Hematopoietic multipotent progenitor cell treated with erythropoietin and hydrocortisone succinate and interleukin-3 and kit ligand, for 17 days (in vitro differentiated cells): Measurements from ENCODE around the gene IL2RG.

Experiments
- DNase-seq: peaks from one replicate; pipeline ENCODE4 v3.0.0-alpha.2; 2015; ENCODE audit warnings: low spot score

IL2RG gene

GRCh38 chrX:71111141-71111843 lies at the start of gene IL2RG:
Gene IL2RG, minus strand, starts transcription at chrX:71111577. Its CDS starts 38 bp downstream, at chrX:71111539.
- DNase-seq: peak; percentile 36

GRCh38 chrX:71160475-71160874 lies 49.1 kb upstream of the IL2RG start:
- DNase-seq: no peak

GRCh38 chrX:71159335-71159734 lies 48.0 kb upstream of the IL2RG start:
- DNase-seq: no peak

DNA sequence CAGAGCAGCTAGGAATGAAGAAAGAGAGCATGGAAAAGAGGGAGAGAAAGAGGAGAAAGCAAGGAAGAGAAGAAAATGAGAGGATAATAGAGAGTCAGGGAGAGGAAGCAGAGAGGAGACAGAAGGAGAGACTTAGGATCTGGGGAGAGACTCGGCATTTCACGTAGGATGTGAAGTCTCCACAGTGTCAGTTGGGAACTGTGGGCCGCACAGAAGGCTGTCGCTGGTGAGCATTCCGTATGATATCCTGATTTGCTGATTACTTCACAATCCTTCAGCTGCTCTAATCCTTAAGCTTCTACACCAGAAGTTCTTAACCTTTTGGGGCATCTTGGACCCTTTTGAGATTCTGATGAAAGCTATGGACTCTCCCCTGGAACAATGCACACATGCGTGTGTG lies 47.2 kb upstream of the IL2RG start:
- DNase-seq: no peak

DNA sequence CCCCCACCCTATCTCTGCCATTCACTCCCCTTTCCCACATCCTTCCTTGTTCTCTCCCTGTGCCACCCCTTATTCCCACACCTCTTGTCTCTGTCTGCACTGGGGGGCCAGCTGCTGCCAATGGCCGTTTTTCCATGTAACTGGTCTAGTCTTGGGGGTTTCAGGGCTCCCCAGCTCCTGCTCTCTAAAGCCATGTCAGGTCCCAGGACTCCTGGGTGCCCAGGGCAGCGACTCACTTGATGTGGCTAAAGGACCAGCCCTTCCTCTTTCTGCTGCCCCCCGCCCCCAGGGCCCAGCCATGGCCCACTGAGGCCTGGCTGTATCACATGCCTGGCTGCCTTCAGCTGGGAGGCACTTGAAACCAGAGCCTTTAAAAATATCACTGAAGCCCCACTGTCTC lies 43.3 kb upstream of the IL2RG start:
- no peak for DNase-seq

DNA sequence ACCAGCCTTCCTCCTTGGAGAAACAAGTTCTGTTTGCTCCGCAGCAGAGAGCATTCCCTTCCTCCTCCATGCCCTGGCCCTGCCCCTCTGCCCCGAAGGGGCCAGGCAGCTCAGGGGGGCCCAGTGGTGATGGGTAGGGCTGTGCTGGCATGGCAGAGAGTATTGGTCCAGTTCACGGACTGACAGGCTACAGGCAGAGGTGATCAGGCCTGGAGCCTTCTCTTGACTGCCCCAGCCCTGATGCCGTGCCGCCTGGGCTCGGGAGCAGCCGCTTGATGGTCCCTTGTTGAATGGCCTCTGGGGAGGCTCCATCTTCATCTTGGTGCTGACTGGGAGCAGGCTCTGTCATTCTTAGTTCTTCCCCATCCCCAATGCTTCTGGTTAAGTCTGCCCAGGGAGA lies 42.8 kb upstream of the IL2RG start:
- DNase-seq: no peak

DNA sequence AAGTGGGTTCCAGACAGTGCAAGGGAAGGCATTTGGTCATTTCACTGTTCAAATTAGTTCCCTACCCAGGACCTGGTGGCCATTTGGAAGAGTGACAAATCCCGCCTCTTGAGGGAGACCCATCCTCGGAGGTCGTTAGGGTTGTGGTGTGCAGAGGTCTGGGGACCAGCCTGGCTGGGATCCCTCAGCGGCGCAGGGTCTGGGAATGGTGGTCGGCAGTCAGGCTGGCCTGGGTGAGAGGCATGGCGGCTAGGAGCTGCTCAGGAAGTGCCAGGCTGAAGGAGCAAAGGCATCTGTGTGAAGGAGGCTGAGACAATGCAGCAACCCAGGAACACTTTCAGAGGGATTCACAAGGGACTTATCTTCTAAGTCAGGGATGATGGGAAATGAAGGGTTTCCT lies 40.0 kb upstream of the IL2RG start:
- no peak for DNase-seq

DNA sequence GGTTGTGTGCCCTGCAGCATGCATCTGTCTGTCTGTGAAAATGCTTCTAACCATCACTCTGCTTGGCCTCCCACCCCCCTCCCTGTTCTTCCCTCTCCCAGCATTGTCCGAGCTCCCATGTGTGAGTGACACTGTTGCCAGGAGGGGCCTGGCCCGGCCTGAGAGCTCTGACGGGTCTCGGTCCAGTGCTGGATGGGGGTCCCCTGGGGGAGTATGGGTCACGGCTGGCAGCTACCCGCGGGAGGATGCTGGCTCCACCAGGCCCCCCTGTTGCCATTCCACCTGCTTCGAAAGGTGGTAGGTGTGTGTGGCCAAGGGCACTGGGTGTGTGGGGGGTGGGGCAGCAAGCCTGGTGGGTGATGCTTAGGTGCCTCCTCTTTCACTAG lies 36.9 kb upstream of the IL2RG start:
- DNase-seq: no peak

- DNase-seq: no peak
Measured at GRCh38 chrX:71147496-71148277, 36.3 kb upstream of the IL2RG start.

- no peak for DNase-seq
Measured at GRCh38 chrX:71144651-71145050, 33.3 kb upstream of the IL2RG start, which contains the start of gene NLGN3. Gene NLGN3, plus strand, starts transcription at chrX:71144841. Its CDS starts 2,909 bp downstream, at chrX:71147750.

- DNase-seq: peak; percentile 80
Measured at GRCh38 chrX:71143508-71143907, 32.1 kb upstream of the IL2RG start.

DNA sequence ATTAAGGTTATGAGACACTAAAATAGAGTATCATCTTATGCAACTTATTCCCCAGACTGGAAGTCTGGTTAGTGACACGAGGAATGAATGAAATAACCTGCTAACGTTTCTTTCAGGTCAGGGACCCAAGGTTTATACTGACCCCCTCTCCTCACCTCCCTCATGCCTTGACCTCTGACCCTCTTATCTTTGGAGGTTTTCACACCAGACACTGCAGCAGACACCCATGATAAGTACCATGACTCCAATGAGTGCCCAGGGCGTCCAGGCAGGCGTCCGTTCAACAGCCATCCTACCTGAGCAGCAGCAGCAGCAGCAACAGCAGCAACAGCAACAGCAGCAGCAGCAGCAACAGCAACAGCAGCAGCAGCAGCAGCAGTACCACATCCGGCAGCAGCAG lies 29.1 kb upstream of the IL2RG start:
- no peak for DNase-seq

- DNase-seq: peak; percentile 64
Measured at GRCh38 chrX:71131510-71131909, 20.1 kb upstream of the IL2RG start.

GRCh38 chrX:71128915-71129765 lies 17.8 kb upstream of the IL2RG start:
- DNase-seq: peak; percentile 85

DNA sequence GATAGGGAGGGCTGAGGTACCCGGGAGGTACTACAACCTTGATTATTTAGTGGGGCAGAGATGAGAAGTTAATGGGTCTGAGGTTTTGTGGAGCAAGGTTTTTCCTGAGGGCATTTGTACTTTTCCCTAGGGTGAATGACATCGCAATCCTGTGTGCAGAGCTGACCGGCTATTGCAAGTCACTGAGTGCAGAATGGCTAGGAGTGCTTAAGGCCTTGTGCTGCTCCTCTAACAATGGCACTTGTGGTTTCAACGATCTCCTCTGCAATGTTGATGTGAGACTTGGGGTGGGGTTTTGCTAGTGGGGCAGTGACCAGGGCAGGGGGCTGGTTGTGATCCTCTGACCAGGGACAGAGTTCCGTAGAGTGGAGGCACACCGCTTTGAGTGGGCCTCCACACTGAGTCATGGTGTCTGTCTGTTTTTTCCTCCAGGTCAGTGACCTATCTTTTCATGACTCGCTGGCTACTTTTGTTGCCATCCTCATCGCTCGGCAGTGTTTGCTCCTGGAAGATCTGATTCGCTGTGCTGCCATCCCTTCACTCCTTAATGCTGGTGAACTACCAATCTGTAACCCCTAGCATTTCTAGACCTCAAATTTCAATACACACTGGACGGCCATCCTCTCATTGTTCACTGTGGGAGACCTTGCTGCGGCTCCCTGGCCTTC lies 16.9 kb upstream of the IL2RG start:
- no peak for DNase-seq

- no peak for DNase-seq
Measured at GRCh38 chrX:71118985-71119535, 7.7 kb upstream of the IL2RG start.

DNA sequence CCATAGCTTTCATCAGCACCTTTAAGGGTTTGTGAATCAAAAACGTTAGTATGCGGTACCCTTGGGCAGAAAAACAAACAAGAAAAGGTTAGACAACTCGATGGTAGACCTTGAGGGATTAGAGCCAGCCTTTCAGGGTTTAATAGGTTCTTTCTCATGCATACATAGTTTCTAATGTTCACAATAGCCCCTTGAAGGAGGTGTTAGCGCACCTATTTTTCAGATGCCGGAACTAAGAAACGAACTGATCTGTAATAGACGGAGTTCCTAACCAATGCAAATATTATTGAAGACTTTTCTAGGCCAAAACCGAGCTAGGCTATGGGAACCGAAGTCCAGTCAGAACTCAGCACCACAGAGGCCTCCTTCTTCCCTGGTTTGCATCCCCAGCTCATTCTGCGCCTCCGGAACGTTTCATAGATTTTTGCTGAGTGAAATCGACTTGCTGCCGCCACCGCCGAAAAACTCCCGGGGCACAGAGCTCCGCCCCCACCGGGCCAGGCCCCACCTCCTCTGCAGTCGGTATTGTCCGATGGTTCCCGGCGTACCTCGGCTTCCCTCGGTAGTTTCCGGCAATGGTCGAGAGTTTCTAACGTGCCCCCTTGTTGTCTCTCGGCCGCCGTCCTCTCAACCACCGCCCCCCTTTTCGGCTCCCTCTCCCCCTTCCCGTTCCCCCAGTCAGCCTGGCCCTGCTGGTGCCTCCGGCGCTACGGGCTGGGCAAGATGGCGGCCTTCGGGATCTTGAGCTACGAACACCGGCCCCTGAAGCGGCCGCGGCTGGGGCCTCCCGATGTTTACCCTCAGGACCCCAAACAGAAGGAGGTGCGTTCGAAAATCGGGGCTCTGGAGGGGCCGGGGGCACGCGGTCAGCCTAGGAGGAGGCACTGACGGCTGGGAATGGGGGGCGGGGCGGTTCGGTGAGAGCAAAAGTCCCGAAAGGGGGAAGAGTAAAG lies 6.9 kb upstream of the IL2RG start, which contains the start of gene MED12:
Gene MED12 (plus strand): TSS at position 565 of the 953 bp plus-strand sequence. CDS start 159 bp downstream, at position 724.
- peak; percentile 69 for DNase-seq

DNA sequence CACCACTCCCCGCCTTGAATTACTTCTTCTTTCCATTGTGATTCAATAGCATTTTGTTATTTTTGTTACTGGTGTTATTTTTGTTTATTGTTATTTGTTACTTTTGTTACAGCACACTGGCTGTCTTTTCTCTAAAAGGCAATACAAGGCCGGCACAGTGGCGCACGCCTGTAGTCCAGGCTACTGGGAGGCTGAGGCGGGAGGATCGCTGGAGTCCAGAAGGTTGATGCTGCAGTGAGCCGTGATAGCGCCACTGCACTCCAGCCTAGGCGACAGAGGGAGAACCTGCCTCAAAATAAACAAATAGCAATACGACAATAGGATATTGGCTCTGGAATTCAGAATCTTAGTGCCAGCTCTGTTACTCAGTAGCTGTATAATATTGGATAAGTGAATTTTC lies 6.0 kb upstream of the IL2RG start:
- DNase-seq: no peak

GRCh38 chrX:71111921-71112431 lies 599 bp upstream of the IL2RG start:
- DNase-seq: no peak

- DNase-seq: no peak
Measured at GRCh38 chrX:71109051-71109450, 2.3 kb downstream of the IL2RG start.
